ENCODE data around the gene TPX2. TPM values are rescaled to one million over a fixed set of nuclear protein-coding genes. Genes with fewer than 3 reads are reported as not detected.

Gene TPX2
- total and polyA plus RNA-seq, 2 experiments from 2014 or later: 12.3 to 120 TPM

- H3K27me3 ChIP-seq: no peaks in the 10 kb centered on the region
- H3K27ac ChIP-seq: no peak overlapping the region
- no peak overlapping the region for H3K4me3 ChIP-seq
- H3K9me3 ChIP-seq (ENCODE audit: low read depth): no peaks in the 10 kb centered on the region
- no peaks in the 10 kb centered on the region for H3K4me1 ChIP-seq (ENCODE audit: low read depth)
- no peak for DNase-seq (ENCODE audit: low read depth in 1 of 2, low spot score in 1 of 2)
- TF ChIP-seq CTCF (IDR thresholded peaks at IDR 0.05; ENCODE audit: low read depth, low read length): no peak
- no peaks in the 10 kb centered on the region for H3K36me3 ChIP-seq
These were observed 94.9 kb downstream of the TPX2 start for GRCh38 chr20:31833931-31834521.

GRCh38 chr20:31835554-31835953 lies 96.5 kb downstream of the TPX2 start:
- H3K9me3 ChIP-seq (ENCODE audit: low read depth): no peaks in the 10 kb centered on the region
- no peak overlapping the region for H3K27ac ChIP-seq
- no peak overlapping the region for H3K4me3 ChIP-seq
- H3K27me3 ChIP-seq: no peaks in the 10 kb centered on the region
- no peak for DNase-seq (ENCODE audit: low read depth in 1 of 2, low spot score in 1 of 2)
- no peak for TF ChIP-seq CTCF (IDR thresholded peaks at IDR 0.05; ENCODE audit: low read depth, low read length)
- no peaks in the 10 kb centered on the region for H3K36me3 ChIP-seq
- no peaks in the 10 kb centered on the region for H3K4me1 ChIP-seq (ENCODE audit: low read depth)

GRCh38 chr20:31835977-31836852 lies 97.1 kb downstream of the TPX2 start:
- no peak for TF ChIP-seq CTCF (IDR thresholded peaks at IDR 0.05; ENCODE audit: low read depth, low read length)
- no peak overlapping the region for H3K27ac ChIP-seq
- no peaks in the 10 kb centered on the region for H3K9me3 ChIP-seq (ENCODE audit: low read depth)
- peak in 1 of 2 donors; percentile 94 for DNase-seq (ENCODE audit: low read depth in 1 of 2, low spot score in 1 of 2)
- no peaks in the 10 kb centered on the region for H3K36me3 ChIP-seq
- H3K4me3 ChIP-seq: no peak overlapping the region
- H3K4me1 ChIP-seq (ENCODE audit: low read depth): no peaks in the 10 kb centered on the region
- H3K27me3 ChIP-seq: no peaks in the 10 kb centered on the region

GRCh38 chr20:31836853-31837608 lies 97.9 kb downstream of the TPX2 start:
- H3K9me3 ChIP-seq (ENCODE audit: low read depth): no peaks in the 10 kb centered on the region
- no peak overlapping the region for H3K27ac ChIP-seq
- peak in 1 of 2 donors; percentile 29 for DNase-seq (ENCODE audit: low read depth in 1 of 2, low spot score in 1 of 2)
- no peak for TF ChIP-seq CTCF (IDR thresholded peaks at IDR 0.05; ENCODE audit: low read depth, low read length)
- H3K4me1 ChIP-seq (ENCODE audit: low read depth): peaks cover 4% of the 10 kb centered on the region
- no peak overlapping the region for H3K4me3 ChIP-seq
- H3K36me3 ChIP-seq: no peaks in the 10 kb centered on the region
- H3K27me3 ChIP-seq: no peaks in the 10 kb centered on the region

- Histone ChIP-seq H3K27me3 (no peaks in the 10 kb centered on the region), H3K4me1 (ENCODE audit: low read depth) (peaks cover 9% of the 10 kb centered on the region), H3K9me3 (ENCODE audit: low read depth) (no peaks in the 10 kb centered on the region), H3K27ac (no peak overlapping the region), H3K36me3 (no peaks in the 10 kb centered on the region), H3K4me3 (no peak overlapping the region)
- no peak for TF ChIP-seq CTCF (IDR thresholded peaks at IDR 0.05; ENCODE audit: low read depth, low read length)
- DNase-seq (ENCODE audit: low read depth in 1 of 2, low spot score in 1 of 2): peak in 1 of 2 donors; percentile 39
These were observed 98.9 kb downstream of the TPX2 start for GRCh38 chr20:31837896-31838397.
